Nephron progenitor cell (in vitro differentiated cells): ENCODE data around the gene VIPR1.

Source experiments
- DNase-seq: peaks from one replicate; pipeline ENCODE4 v3.0.0; 2021
- H3K27ac Mint-ChIP-seq: 2 replicates; pipeline ENCODE4 v1.8.0; 2021; ENCODE audit warnings: mild to moderate bottlenecking, moderate library complexity, mixed read lengths
- H3K27me3 Mint-ChIP-seq: 2 replicates; pipeline ENCODE4 v1.8.0; 2021; ENCODE audit warnings: mild to moderate bottlenecking, low read depth, mixed read lengths; ENCODE audit not compliant: poor library complexity
- H3K36me3 Mint-ChIP-seq: 2 replicates; pipeline ENCODE4 v1.8.0; 2021; ENCODE audit warnings: low read depth, mixed read lengths
- H3K4me1 Mint-ChIP-seq: 2 replicates; pipeline ENCODE4 v1.8.0; 2021; ENCODE audit warnings: mixed read lengths
- H3K4me3 Mint-ChIP-seq: 2 replicates; pipeline ENCODE4 v1.8.0; 2021; ENCODE audit warnings: mild to moderate bottlenecking, moderate library complexity, mixed read lengths
- H3K9me3 Mint-ChIP-seq: 2 replicates; pipeline ENCODE4 v1.8.0; 2021; ENCODE audit warnings: mild to moderate bottlenecking, moderate library complexity, mixed read lengths
- TF ChIP-seq, protein P1 (sequence below): fragments of 200-600 bp; sonication (generic); IDR thresholded peaks from 2 replicates; pipeline ENCODE4 v1.5.0; 2021; ENCODE audit warnings: antibody characterized with exemption

The VIPR1 gene

GRCh38 chr3:42504334-42505127 lies 2.1 kb downstream of the VIPR1 start:
- H3K36me3 Mint-ChIP-seq, result no peaks in the 10 kb centered on the region
- H3K27me3 Mint-ChIP-seq, result peaks cover 60% of the 10 kb centered on the region
- H3K27ac Mint-ChIP-seq, result no peak overlapping the region
- TF ChIP-seq, protein P1, sequence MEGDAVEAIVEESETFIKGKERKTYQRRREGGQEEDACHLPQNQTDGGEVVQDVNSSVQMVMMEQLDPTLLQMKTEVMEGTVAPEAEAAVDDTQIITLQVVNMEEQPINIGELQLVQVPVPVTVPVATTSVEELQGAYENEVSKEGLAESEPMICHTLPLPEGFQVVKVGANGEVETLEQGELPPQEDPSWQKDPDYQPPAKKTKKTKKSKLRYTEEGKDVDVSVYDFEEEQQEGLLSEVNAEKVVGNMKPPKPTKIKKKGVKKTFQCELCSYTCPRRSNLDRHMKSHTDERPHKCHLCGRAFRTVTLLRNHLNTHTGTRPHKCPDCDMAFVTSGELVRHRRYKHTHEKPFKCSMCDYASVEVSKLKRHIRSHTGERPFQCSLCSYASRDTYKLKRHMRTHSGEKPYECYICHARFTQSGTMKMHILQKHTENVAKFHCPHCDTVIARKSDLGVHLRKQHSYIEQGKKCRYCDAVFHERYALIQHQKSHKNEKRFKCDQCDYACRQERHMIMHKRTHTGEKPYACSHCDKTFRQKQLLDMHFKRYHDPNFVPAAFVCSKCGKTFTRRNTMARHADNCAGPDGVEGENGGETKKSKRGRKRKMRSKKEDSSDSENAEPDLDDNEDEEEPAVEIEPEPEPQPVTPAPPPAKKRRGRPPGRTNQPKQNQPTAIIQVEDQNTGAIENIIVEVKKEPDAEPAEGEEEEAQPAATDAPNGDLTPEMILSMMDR, result no peak
- no peak overlapping the region for H3K4me3 Mint-ChIP-seq
- H3K9me3 Mint-ChIP-seq, result no peaks in the 10 kb centered on the region
- peaks cover 23% of the 10 kb centered on the region for H3K4me1 Mint-ChIP-seq
- DNase-seq, result no peak

DNA sequence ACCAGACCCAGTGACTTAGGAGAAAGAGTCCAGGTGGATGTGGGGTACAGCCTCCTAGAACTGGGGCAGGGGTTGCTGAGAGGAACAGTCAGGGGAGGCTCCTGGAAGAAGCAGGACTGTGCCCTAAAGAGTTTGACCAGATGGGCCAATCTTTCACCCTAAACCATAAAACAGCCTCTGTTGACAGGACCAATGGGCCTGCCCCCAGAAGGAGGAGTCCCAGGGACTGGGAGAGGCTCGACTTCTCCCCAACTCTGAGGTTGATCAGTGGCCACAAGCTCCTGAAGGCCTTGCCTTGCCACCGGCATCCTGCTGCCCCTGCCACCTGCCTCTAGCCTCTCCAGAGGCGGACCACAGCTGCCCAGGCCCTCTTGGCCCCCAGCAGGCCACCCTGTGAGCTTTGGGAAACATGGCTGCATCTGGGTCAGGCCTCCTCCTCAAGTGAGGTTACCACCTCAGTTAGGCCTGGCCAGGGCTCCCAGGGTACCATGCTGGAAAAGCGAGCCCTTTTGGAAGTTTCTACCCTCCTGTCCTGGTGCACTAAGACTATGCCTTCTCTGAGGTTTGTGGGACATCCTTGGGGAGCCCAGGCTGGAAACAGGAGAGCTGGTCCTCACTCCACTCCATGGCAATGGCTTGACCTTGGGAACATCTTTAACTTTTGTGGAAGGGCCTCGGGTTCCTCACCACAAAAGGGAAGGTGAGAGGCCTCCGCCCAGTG lies 2.8 kb downstream of the VIPR1 start:
- H3K36me3 Mint-ChIP-seq, result no peaks in the 10 kb centered on the region
- no peak overlapping the region for H3K4me3 Mint-ChIP-seq
- TF ChIP-seq, protein P1, result no peak
- H3K27ac Mint-ChIP-seq, result no peak overlapping the region
- H3K4me1 Mint-ChIP-seq, result peaks cover 23% of the 10 kb centered on the region
- peaks cover 52% of the 10 kb centered on the region for H3K27me3 Mint-ChIP-seq
- H3K9me3 Mint-ChIP-seq, result no peaks in the 10 kb centered on the region
- no peak for DNase-seq

DNA sequence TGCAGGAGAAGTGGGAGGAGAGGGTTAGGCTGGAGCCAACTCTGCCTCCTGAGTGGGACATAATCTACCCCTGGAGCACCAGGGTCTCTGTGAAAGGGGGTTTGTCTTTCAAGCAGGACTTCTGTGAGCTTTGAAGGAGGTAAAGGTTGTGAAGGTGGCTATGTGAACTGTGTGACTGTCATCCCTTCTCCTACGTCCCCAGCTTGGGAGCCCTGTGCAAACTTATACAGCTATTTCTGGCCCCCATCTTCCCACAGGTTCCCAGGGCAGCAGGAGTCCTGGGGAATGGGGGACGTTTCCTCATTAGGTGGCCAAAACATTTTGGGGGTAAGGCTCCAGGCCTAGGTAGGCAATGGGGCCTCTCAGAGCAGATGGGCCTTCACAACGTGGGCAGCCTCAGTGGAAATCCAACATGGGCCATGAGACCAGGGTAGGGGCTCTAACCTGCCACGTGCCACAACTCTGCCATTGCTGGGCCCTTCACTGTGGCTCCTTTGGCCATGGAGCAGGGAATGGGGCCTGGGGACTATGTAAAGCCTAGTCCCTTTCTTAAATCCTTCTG lies 3.5 kb downstream of the VIPR1 start:
- TF ChIP-seq, protein P1, result no peak
- H3K4me1 Mint-ChIP-seq, result peaks cover 18% of the 10 kb centered on the region
- H3K27ac Mint-ChIP-seq, result no peak overlapping the region
- no peaks in the 10 kb centered on the region for H3K36me3 Mint-ChIP-seq
- no peak overlapping the region for H3K4me3 Mint-ChIP-seq
- no peak for DNase-seq
- H3K27me3 Mint-ChIP-seq, result peaks cover 52% of the 10 kb centered on the region
- no peaks in the 10 kb centered on the region for H3K9me3 Mint-ChIP-seq

GRCh38 chr3:42507252-42507651 lies 4.8 kb downstream of the VIPR1 start:
- no peak for DNase-seq
- H3K27me3 Mint-ChIP-seq, result peaks cover 47% of the 10 kb centered on the region
- H3K4me3 Mint-ChIP-seq, result no peak overlapping the region
- H3K9me3 Mint-ChIP-seq, result no peaks in the 10 kb centered on the region
- H3K36me3 Mint-ChIP-seq, result no peaks in the 10 kb centered on the region
- TF ChIP-seq, protein P1, result no peak
- peaks cover 8% of the 10 kb centered on the region for H3K4me1 Mint-ChIP-seq
- no peak overlapping the region for H3K27ac Mint-ChIP-seq

GRCh38 chr3:42507761-42508335 lies 5.4 kb downstream of the VIPR1 start:
- peaks cover 8% of the 10 kb centered on the region for H3K4me1 Mint-ChIP-seq
- TF ChIP-seq, protein P1, result no peak
- H3K9me3 Mint-ChIP-seq, result no peaks in the 10 kb centered on the region
- H3K27ac Mint-ChIP-seq, result no peak overlapping the region
- H3K36me3 Mint-ChIP-seq, result no peaks in the 10 kb centered on the region
- no peak for DNase-seq
- H3K4me3 Mint-ChIP-seq, result no peak overlapping the region
- H3K27me3 Mint-ChIP-seq, result peaks cover 43% of the 10 kb centered on the region
